Brain microvascular endothelial cell (primary cell): Measurements from ENCODE around the gene SPINK1.

Source experiments
- DNase-seq: peaks from one replicate; pipeline ENCODE4 v3.0.0-alpha.2; 2020
- H3K27ac ChIP-seq: fragments of 250-450 bp; sonication (Bioruptor Pico); 2 replicates; pipeline ENCODE4 v1.5.1; 2020; ENCODE audit warnings: mild to moderate bottlenecking, moderate library complexity
- H3K27me3 ChIP-seq: fragments of 250-450 bp; sonication (Bioruptor Pico); replicated peaks from 2 replicates; pipeline ENCODE4 v1.5.1; 2020; ENCODE audit warnings: mild to moderate bottlenecking
- H3K36me3 ChIP-seq: fragments of 250-450 bp; sonication (Bioruptor Pico); replicated peaks from 2 replicates; pipeline ENCODE4 v1.5.1; 2020; ENCODE audit warnings: mild to moderate bottlenecking
- H3K4me3 ChIP-seq: 2 replicates; pipeline ENCODE4 v1.5.1; 2011; ENCODE audit warnings: low read depth, mild to moderate bottlenecking, control low read depth, low read length, moderate library complexity
- in situ Hi-C: cut with HindIII; loops from 2 replicates; pipeline ENCODE4 v1.10.0; 2017; ENCODE audit warnings: low sequenced_read_pairs, low pct_ligation_motif_present
- TF ChIP-seq, protein P1 (sequence below): IDR thresholded peaks from 2 replicates; pipeline ENCODE4 v1.5.1; 2011; ENCODE audit warnings: low read depth, mild to moderate bottlenecking, moderate library complexity, low read length, control low read depth, inconsistent platforms; ENCODE audit errors: missing control alignments

The SPINK1 gene

DNA sequence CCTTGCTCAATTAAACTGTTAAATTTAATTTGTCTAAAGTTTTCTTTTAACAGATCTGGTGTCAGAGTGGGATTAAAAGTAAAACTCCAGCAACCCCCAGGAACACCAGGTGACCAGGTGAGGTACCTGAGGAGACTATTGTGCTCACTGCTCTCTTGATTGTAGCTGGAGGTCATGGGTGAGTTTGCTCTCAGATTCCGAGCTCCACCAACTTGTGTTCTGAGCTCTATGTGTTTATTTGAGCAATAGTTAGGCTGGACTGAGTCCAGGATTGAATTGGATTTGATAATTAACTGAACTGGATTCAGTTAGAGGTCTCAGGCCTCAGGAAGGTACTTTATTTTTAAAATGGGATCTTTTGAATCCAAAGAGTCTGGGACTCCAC, 29.2 kb upstream of the SPINK1 start:
- no peak for DNase-seq
- in situ Hi-C loops = no loop called here
- Histone ChIP-seq H3K27ac (no peak overlapping the region), H3K27me3 (no peaks in the 10 kb centered on the region), H3K4me3 (no peak overlapping the region), H3K36me3 (no peaks in the 10 kb centered on the region)
- TF ChIP-seq, protein P1, sequence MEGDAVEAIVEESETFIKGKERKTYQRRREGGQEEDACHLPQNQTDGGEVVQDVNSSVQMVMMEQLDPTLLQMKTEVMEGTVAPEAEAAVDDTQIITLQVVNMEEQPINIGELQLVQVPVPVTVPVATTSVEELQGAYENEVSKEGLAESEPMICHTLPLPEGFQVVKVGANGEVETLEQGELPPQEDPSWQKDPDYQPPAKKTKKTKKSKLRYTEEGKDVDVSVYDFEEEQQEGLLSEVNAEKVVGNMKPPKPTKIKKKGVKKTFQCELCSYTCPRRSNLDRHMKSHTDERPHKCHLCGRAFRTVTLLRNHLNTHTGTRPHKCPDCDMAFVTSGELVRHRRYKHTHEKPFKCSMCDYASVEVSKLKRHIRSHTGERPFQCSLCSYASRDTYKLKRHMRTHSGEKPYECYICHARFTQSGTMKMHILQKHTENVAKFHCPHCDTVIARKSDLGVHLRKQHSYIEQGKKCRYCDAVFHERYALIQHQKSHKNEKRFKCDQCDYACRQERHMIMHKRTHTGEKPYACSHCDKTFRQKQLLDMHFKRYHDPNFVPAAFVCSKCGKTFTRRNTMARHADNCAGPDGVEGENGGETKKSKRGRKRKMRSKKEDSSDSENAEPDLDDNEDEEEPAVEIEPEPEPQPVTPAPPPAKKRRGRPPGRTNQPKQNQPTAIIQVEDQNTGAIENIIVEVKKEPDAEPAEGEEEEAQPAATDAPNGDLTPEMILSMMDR = no peak

DNA sequence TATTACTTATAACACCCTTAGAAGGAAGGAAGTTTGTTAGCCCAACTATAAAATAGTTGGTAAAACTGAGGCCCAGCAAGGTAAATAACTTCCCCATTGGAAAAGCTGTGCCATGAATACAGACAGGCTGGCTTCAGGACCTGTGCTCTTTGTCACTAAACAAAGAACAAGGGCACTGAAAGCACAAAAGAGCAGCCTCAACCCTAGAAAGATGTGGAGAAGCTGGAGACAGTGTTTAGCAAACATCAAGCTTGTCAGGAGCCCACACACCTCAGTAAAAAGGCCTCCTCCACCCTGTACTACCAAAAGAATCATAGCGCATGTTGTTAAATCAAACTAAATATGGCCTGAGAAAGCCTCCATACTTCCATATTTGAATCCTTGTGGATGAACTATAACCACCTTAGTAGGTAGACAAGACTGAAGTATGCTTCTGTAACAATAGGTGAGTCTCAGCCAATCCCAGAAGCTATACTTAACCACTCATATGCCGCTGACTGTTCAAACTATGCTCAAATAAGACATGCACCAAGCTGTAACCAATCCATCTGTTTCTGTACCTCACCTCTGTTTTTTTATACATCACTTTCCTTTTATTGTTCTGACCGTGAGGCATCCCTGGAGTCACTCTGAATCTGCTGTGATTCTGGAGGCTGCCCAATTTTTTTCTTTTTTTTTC, 28.6 kb upstream of the SPINK1 start:
- TF ChIP-seq, protein P1 = no peak
- in situ Hi-C loops = no loop called here

DNA sequence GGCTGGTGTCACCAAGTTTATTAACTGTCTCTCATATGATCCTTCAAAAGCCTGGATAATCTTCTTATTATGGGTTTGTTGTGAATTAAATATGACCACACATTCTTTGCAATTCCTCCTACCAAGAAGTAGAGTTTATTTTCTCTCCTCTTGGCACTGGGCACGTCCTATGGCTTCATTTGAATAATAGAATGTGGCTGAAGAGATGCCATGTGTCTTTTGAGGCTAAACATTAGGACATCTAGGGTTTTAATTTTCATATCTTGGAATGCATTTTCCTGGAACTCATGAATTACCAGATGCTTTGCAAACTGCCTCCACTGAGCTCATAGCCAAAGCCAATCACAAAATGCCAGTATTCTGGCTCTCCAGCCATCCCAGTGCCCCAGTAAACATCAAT, 27.1 kb upstream of the SPINK1 start:
- TF ChIP-seq, protein P1 = no peak
- Histone ChIP-seq H3K4me3 (no peak overlapping the region), H3K36me3 (no peaks in the 10 kb centered on the region), H3K27ac (no peak overlapping the region), H3K27me3 (no peaks in the 10 kb centered on the region)
- in situ Hi-C loops = no loop called here
- no peak for DNase-seq

More for the DNA sequence above, 28.6 kb upstream of the SPINK1 start:
- H3K27ac ChIP-seq = no peak overlapping the region
- H3K27me3 ChIP-seq = no peaks in the 10 kb centered on the region
- no peaks in the 10 kb centered on the region for H3K36me3 ChIP-seq
- no peak for DNase-seq
- no peak overlapping the region for H3K4me3 ChIP-seq

DNA sequence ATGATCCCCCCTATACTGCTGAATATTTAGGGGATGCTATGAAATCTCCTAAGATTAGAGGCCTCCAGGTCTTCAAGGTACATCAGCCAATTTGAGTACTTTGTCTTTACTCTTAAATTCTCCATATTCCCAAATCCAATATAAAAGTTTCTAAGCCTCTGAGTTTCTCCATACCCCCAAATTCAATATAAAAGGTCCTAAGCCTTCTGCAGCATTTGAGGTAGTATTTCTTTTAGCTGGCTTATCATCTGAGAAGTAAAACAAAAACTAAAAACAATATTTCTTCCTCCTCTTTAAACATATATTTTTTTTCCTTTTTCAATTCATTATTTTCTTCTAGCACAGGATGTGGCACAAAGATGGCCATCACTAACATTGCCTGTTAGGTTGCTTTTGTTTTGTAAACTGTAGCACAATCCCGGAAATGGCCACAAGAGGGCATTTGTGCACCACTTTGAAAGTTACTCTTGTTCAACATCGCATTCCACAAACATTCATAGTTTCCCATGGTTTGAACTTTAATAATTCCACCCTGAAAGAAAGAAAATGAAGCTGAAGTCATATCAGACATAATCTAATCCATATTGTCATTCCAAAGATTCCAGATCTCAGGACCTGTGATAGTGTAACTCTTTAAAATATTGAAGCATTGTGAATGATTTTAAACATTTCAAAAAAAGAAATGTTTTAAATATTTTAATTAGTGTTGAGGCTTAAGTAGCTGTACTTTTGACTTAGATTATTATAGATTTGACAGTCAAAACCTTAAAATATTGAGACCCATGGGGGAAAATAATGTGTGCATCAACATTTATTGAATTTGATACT, 26.0 kb upstream of the SPINK1 start:
- DNase-seq = peak; percentile 73
- in situ Hi-C loops = no loop called here
- TF ChIP-seq, protein P1 = peak; percentile 81

DNA sequence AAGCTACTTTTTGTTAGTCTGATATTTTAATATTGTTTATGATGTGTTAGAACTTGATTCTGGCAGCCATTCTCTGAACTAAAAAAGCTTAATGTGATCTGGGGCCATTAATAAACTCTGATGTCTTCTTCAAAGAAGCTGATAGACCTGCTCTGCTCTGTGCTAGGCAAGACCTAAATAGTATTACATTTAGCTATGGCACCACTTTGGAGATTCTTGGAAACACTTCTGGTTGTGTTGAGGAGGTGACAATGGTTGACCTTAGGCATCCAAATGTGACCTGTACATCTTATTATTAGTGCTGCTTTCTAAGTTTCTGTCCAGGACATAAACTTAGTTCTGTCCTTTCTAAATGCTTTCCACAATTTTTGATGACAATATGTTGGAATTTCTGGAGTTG, 25.3 kb upstream of the SPINK1 start:
- H3K27ac ChIP-seq = no peak overlapping the region
- no peak for DNase-seq
- no peak overlapping the region for H3K4me3 ChIP-seq
- TF ChIP-seq, protein P1 = no peak
- no peaks in the 10 kb centered on the region for H3K27me3 ChIP-seq
- in situ Hi-C loops = no loop called here
- no peaks in the 10 kb centered on the region for H3K36me3 ChIP-seq

More for the DNA sequence above, 26.0 kb upstream of the SPINK1 start:
- Histone ChIP-seq H3K27ac (no peak overlapping the region), H3K36me3 (no peaks in the 10 kb centered on the region), H3K27me3 (no peaks in the 10 kb centered on the region), H3K4me3 (no peak overlapping the region)
